Spleen (tissue), 7 donors: ENCODE results near the gene LGALS1.

Source experiments
- POLR2A ChIP-seq, 3 donors: fragments of 450-650 bp; IDR thresholded peaks; one replicate each; pipeline ENCODE4 v1.5.1; 2017; ENCODE audit warnings: antibody characterized with exemption in 3 of 3, mild to moderate bottlenecking in 1 of 3
- POLR2AphosphoS5 ChIP-seq, 3 donors: sonication (generic); formaldehyde crosslinking; IDR thresholded peaks; one replicate each; pipeline ENCODE4 v1.5.1; 2017; ENCODE audit warnings: antibody characterized with exemption in 3 of 3
- TF ChIP-seq, protein P1 (sequence below), 11 experiments: fragments of 200-600 bp in 7 of 11; fragments of 450-650 bp in 4 of 11; sonication (generic) in 4 of 11; IDR thresholded peaks in 8 of 11; conservative IDR thresholded peaks in 3 of 11; 1 replicate in 7 of 11; 2 replicates in 4 of 11; pipeline versions ENCODE4 v1.4.0 to v1.8.0; 2016 to 2021; ENCODE audit warnings: antibody characterized with exemption in 11 of 11, inconsistent platforms in 4 of 11, mild to moderate bottlenecking in 1 of 11
- donor health status: DM: no; HTN: no; CAD: no; lungs with moderate emphysema.
- donor health status: DM: no; HTN: no; CAD: no.
- donor health status: DM: no; HTN: no; CAD: no.

DNA sequence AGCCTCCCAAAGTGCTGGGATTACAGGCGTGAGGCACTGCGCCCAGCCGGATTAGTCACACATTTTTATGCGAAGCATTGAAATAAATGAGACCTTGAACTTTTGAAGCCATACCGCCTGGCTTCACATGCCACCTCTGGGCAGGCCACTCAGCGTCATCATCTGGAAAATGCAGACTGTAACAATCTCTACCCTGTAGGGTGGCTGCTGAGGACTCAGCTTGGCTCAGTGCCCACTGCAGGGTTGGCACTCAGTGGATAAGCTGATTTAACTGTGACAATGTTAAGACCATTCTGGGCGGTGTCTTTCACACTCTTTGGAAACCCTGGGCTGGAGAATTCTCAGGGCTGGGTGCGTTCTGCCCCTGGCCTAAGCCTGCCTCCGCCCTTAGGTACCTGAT is 27.5 kb upstream of the LGALS1 start:
- TF ChIP-seq POLR2AphosphoS5 (IDR thresholded peaks at IDR 0.05) (no peak), POLR2A (IDR thresholded peaks at IDR 0.05) (no peak)
- TF ChIP-seq, protein P1, sequence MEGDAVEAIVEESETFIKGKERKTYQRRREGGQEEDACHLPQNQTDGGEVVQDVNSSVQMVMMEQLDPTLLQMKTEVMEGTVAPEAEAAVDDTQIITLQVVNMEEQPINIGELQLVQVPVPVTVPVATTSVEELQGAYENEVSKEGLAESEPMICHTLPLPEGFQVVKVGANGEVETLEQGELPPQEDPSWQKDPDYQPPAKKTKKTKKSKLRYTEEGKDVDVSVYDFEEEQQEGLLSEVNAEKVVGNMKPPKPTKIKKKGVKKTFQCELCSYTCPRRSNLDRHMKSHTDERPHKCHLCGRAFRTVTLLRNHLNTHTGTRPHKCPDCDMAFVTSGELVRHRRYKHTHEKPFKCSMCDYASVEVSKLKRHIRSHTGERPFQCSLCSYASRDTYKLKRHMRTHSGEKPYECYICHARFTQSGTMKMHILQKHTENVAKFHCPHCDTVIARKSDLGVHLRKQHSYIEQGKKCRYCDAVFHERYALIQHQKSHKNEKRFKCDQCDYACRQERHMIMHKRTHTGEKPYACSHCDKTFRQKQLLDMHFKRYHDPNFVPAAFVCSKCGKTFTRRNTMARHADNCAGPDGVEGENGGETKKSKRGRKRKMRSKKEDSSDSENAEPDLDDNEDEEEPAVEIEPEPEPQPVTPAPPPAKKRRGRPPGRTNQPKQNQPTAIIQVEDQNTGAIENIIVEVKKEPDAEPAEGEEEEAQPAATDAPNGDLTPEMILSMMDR (IDR thresholded peaks at IDR 0.05 in 8 of 11, conservative IDR thresholded peaks at IDR 0.05 in 3 of 11) = no peak
